Urinary bladder (tissue), 4 donors: ENCODE results near the gene UBAP2L. TPM values are rescaled to one million over a fixed set of nuclear protein-coding genes. Genes with fewer than 3 reads are reported as not detected.

Experiments
- DNase-seq: peaks from one replicate; pipeline ENCODE4 v3.0.0-alpha.2; 2015; ENCODE audit errors: extremely low spot score
- H3K27ac ChIP-seq: one replicate; pipeline ENCODE4 v1.5.1; 2013; ENCODE audit warnings: low read depth, mild to moderate bottlenecking, moderate library complexity
- H3K36me3 ChIP-seq: one replicate; pipeline ENCODE4 v1.6.1; 2013; ENCODE audit warnings: mild to moderate bottlenecking, moderate library complexity; ENCODE audit not compliant: insufficient read depth
- H3K4me1 ChIP-seq: one replicate; pipeline ENCODE4 v1.6.1; 2013; ENCODE audit warnings: mild to moderate bottlenecking, moderate library complexity; ENCODE audit not compliant: insufficient read depth
- H3K4me3 ChIP-seq: one replicate; pipeline ENCODE4 v1.5.1; 2013; ENCODE audit warnings: low read depth, low read length
- WGBS: extraction: QIAGEN DNeasy Blood & Tissue Kit; methylation state at CpG from one replicate; pipeline ENCODE4 v1.1.7; 2013; 5-methylcytosine and 5-hydroxymethylcytosine counted together
- polyA plus RNA-seq: library from polyadenylated mRNA; stranded (reverse); fragments of 200-250 nt; gene quantifications from one replicate; pipeline ENCODE4 v1.2.3, GENCODE V29; 2013
- total RNA-seq: library from RNA; depleted of rRNA; stranded (reverse); fragments of >200 nt; gene quantifications from one replicate; pipeline ENCODE4 v1.2.3, GENCODE V29; 2014
- donor health status: healthy with polysubstance abuse.
- donor health status: healthy.

The UBAP2L gene
- total and polyA plus RNA-seq, 2 donors = 74.7 to 91.2 TPM

- no peak for DNase-seq
- H3K4me3 ChIP-seq = no peak overlapping the region
- H3K36me3 ChIP-seq = peaks cover 10% of the 10 kb centered on the region
- 92% methylated on average over 6 of the region's 6 CpGs for WGBS
- no peak overlapping the region for H3K27ac ChIP-seq
- no peaks in the 10 kb centered on the region for H3K4me1 ChIP-seq
These were observed 17.2 kb downstream of the UBAP2L start for GRCh38 chr1:154237880-154238506.

- Histone ChIP-seq H3K4me1 (no peaks in the 10 kb centered on the region), H3K4me3 (no peak overlapping the region), H3K27ac (no peak overlapping the region), H3K36me3 (peaks cover 8% of the 10 kb centered on the region)
- no peak for DNase-seq
- WGBS = 85% methylated on average over 3 of the region's 3 CpGs
These were observed 18.7 kb downstream of the UBAP2L start for GRCh38 chr1:154239491-154239890.

- Histone ChIP-seq H3K36me3 (peaks cover 7% of the 10 kb centered on the region), H3K27ac (no peak overlapping the region), H3K4me1 (no peaks in the 10 kb centered on the region), H3K4me3 (no peak overlapping the region)
- DNase-seq = no peak
- 88% methylated on average over 3 of the region's 3 CpGs for WGBS
These were observed 19.6 kb downstream of the UBAP2L start for GRCh38 chr1:154240294-154240833.

DNA sequence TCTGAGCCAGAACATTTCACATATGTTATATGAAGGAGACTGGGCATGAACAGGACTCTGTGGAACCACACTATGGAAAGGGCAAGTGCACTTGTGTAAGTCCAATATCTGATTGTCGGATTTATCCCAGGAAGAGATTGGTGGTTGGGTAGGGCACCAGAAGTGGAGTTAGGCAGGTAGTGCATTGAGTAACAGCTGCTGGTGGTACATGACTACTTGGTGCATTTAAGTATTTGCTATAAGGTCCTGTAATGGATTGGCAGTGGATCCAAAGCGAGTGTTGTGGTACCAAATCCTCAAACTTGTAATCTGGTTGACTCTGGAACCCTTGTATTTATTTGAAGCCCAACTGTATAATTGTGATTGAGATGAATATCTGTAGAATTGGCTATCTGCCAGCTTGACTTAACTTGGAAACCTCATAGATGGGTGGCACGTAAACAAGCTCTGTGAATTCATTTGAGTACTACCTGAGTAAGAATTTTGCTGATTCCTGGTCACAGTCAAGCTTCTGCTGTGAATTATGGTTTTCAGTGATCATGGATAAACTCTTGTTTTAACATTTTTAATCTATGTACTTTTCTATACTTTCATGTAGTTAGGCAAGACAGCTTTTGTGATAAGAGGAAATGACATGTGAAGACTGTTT, 21.1 kb downstream of the UBAP2L start:
- no peak for DNase-seq
- H3K36me3 ChIP-seq = peaks cover 5% of the 10 kb centered on the region
- 89% methylated on average over 3 of the region's 3 CpGs for WGBS
- no peak overlapping the region for H3K4me3 ChIP-seq
- no peaks in the 10 kb centered on the region for H3K4me1 ChIP-seq
- H3K27ac ChIP-seq = no peak overlapping the region

GRCh38 chr1:154253671-154254070, 32.9 kb downstream of the UBAP2L start:
- Histone ChIP-seq H3K36me3 (peaks cover 16% of the 10 kb centered on the region), H3K4me1 (no peaks in the 10 kb centered on the region), H3K4me3 (no peak overlapping the region), H3K27ac (no peak overlapping the region)
- 93% methylated on average over 7 of the region's 7 CpGs for WGBS
- DNase-seq = no peak

DNA sequence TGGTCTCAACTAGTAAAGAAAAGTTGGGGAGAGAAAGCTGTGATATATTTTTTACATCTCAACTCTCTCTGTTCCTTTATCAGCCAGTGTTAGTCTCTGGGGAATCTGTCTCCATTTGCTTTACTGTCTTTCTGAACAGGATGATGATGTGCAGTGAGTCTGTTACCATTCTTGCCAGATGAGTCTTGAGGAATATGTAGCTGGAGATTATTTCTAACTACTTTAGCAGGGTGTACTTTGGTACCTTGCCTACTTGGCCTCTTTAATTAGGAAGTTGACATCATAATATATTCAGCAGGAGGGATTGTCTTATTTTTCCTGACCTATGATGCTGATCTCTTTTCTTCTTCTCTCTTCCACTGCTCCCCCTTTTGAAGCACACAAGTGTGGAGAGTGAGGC, 35.9 kb downstream of the UBAP2L start:
- Histone ChIP-seq H3K4me1 (no peaks in the 10 kb centered on the region), H3K36me3 (peaks cover 13% of the 10 kb centered on the region), H3K27ac (no peak overlapping the region), H3K4me3 (no peak overlapping the region)
- no peak for DNase-seq

DNA sequence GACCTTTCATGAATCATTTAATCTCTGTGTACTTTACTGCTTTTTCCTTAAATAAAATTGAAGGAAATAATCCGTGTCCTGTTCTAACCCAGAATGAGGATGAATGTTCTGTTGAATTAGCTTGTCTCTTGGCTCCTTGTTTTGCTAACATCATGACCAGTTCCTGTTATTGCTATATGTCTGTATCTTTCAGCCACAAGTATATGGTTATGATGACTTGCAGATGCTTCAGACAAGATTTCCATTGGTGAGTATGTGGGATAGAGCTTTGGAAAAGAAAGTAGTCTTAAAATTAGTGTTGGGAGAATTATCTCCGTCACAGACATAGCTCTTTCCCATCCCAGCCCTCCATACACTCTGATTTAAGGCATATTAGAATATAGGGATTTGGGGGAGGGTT, 38.0 kb downstream of the UBAP2L start:
- 92% methylated on average over 2 of the region's 2 CpGs for WGBS
- H3K27ac ChIP-seq = no peak overlapping the region

GRCh38 chr1:154260127-154260526, 39.4 kb downstream of the UBAP2L start:
- peaks cover 17% of the 10 kb centered on the region for H3K36me3 ChIP-seq
- H3K4me1 ChIP-seq = no peaks in the 10 kb centered on the region
- H3K27ac ChIP-seq = no peak overlapping the region
- 81% methylated on average over 1 of the region's 1 CpG for WGBS
- H3K4me3 ChIP-seq = no peak overlapping the region
- DNase-seq = no peak

More for the DNA sequence above, 38.0 kb downstream of the UBAP2L start:
- Histone ChIP-seq H3K4me1 (no peaks in the 10 kb centered on the region), H3K36me3 (peaks cover 17% of the 10 kb centered on the region), H3K4me3 (no peak overlapping the region)
- DNase-seq = no peak

GRCh38 chr1:154263465-154264332, 42.9 kb downstream of the UBAP2L start:
- H3K36me3 ChIP-seq = peaks cover 9% of the 10 kb centered on the region
- DNase-seq = no peak
- H3K27ac ChIP-seq = no peak overlapping the region
- WGBS = 56% methylated on average over 6 of the region's 6 CpGs
- no peaks in the 10 kb centered on the region for H3K4me1 ChIP-seq
- H3K4me3 ChIP-seq = no peak overlapping the region

GRCh38 chr1:154264454-154264853, 43.7 kb downstream of the UBAP2L start:
- H3K4me1 ChIP-seq = no peaks in the 10 kb centered on the region
- peaks cover 9% of the 10 kb centered on the region for H3K36me3 ChIP-seq
- 66% methylated on average over 1 of the region's 1 CpG for WGBS
- no peak overlapping the region for H3K4me3 ChIP-seq
- H3K27ac ChIP-seq = no peak overlapping the region
- DNase-seq = no peak

GRCh38 chr1:154265586-154265985, 44.8 kb downstream of the UBAP2L start:
- WGBS = 64% methylated on average over 4 of the region's 4 CpGs
- Histone ChIP-seq H3K4me1 (no peaks in the 10 kb centered on the region), H3K36me3 (peaks cover 6% of the 10 kb centered on the region), H3K4me3 (no peak overlapping the region), H3K27ac (no peak overlapping the region)
- no peak for DNase-seq

DNA sequence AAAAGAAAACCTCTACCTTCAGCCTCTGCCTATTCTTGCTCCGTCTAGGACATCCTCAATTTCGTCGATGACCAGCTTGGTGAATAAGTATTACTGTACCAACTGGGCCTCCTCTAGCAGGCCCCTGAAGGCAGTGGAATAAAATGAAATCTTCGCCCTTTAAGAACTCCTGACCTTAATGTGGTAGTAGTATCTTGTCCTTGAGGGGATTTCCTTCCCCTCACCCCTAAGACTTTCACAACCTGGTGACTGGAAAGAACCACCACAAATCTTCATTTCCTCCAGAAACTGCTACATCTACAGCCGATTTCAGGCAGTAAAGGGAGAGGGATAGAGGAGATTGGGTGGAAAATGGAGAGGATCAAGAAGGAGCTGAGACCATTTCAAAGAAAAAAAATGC, 50.1 kb downstream of the UBAP2L start:
- DNase-seq = no peak
- WGBS = 88% methylated on average over 5 of the region's 5 CpGs
- Histone ChIP-seq H3K4me1 (no peaks in the 10 kb centered on the region), H3K27ac (no peak overlapping the region), H3K36me3 (peaks cover 3% of the 10 kb centered on the region), H3K4me3 (no peak overlapping the region)

- under 1% methylated on average over 47 of the region's 47 CpGs for WGBS
- Histone ChIP-seq H3K4me1 (no peaks in the 10 kb centered on the region), H3K36me3 (peaks cover 3% of the 10 kb centered on the region), H3K4me3 (peak within 1 kb of the TSS; percentile 63), H3K27ac (peak within 1 kb of the TSS; percentile 87)
- peak; percentile 91 for DNase-seq
These were observed 51.7 kb downstream of the UBAP2L start, which contains the start of gene HAX1 for GRCh38 chr1:154272217-154272998. Gene HAX1 (plus strand): TSS chr1:154272629. CDS start chr1:154272724, 95 bp downstream.
